Bone marrow (tissue), 2 donors: ENCODE data around the gene PTP4A2.
A peak's percentile ranks its signal among the peaks of the same experiment; 100 is the strongest.

Experiments
- DNase-seq, 2 donors: peaks; one replicate each; lab custom pipeline; 2025; lab: John Stamatoyannopoulos, UW

The PTP4A2 gene

GRCh38 chr1:31938184-31938975 is at the start of gene PTP4A2:
Gene PTP4A2, minus strand, starts transcription at chr1:31938368. Its CDS starts 19,303 bp downstream, at chr1:31919065.
- DNase-seq, result peak; percentile 50 to 80

GRCh38 chr1:31987135-31987619 is 49.0 kb upstream of the PTP4A2 start:
- no peak for DNase-seq

GRCh38 chr1:31985430-31985829 is 47.3 kb upstream of the PTP4A2 start:
- no peak for DNase-seq

GRCh38 chr1:31984419-31985347 is 46.5 kb upstream of the PTP4A2 start:
- peak in 1 of 2 donors; percentile 21 for DNase-seq

- DNase-seq, result peak in 1 of 2 donors; percentile 50
Measured at GRCh38 chr1:31981972-31982371, 43.8 kb upstream of the PTP4A2 start.

- no peak for DNase-seq
Measured at GRCh38 chr1:31981456-31981839, 43.3 kb upstream of the PTP4A2 start.

GRCh38 chr1:31980835-31981455 is 42.8 kb upstream of the PTP4A2 start:
- DNase-seq, result no peak

- DNase-seq, result no peak
Measured at GRCh38 chr1:31978843-31979400, 40.8 kb upstream of the PTP4A2 start.

- no peak for DNase-seq
Measured at GRCh38 chr1:31977385-31978131, 39.4 kb upstream of the PTP4A2 start.

GRCh38 chr1:31976401-31976800 is 38.2 kb upstream of the PTP4A2 start:
- no peak for DNase-seq

GRCh38 chr1:31970873-31971272 is 32.7 kb upstream of the PTP4A2 start:
- no peak for DNase-seq

- DNase-seq, result no peak
Measured at GRCh38 chr1:31961536-31961935, 23.4 kb upstream of the PTP4A2 start.

- no peak for DNase-seq
Measured at GRCh38 chr1:31959521-31960340, 21.6 kb upstream of the PTP4A2 start.

- peak; percentile 17 to 88 for DNase-seq
Measured at GRCh38 chr1:31957701-31958674, 19.8 kb upstream of the PTP4A2 start.

- DNase-seq, result peak; percentile 50 to 93
Measured at GRCh38 chr1:31955917-31956736, 18.0 kb upstream of the PTP4A2 start.

GRCh38 chr1:31954607-31955283 is 16.6 kb upstream of the PTP4A2 start:
- peak in 1 of 2 donors; percentile 34 for DNase-seq

- DNase-seq, result no peak
Measured at GRCh38 chr1:31952825-31953220, 14.7 kb upstream of the PTP4A2 start.

GRCh38 chr1:31951276-31951675 is 13.1 kb upstream of the PTP4A2 start:
- no peak for DNase-seq
